ENCODE measurements around the gene WNT9A. TPM values are rescaled to one million over a fixed set of nuclear protein-coding genes. Genes with fewer than 3 reads are reported as not detected.

Gene WNT9A
- total RNA-seq, 6 experiments from 2014 or later = 0.09 to 0.19 (median 0.10) TPM; not detected in 1

DNA sequence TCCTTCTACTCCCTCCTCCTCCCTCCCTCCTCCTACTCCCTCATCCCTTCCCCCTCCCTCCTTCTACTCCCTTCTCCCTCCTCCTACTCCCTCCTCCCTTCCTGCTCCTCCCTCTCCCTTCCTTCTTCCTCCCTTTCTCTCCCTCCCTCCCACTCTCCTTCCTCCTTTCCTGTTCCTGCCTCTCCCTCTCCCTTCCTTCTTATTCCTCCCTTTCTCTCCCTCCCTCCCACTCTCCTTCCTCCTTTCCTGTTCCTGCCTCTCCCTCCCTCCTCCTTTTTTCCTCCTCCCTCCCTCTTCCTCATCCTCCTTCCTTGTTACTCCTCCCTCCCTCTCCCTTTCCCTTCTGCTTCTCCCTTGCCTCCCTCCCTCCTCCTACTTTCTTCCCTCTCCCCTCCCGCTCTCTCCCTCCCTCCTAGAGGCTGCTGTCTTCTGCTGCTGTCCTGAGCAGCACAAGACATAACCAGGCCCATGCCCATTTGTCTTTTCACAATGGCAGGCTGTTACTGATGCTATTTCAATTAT is 41.1 kb downstream of the WNT9A start:
- Histone ChIP-seq H3K36me3 (no peaks in the 10 kb centered on the region), H3K4me1 (no peaks in the 10 kb centered on the region), H3K9me3 (no peaks in the 10 kb centered on the region), H3K4me3 (no peak overlapping the region), H3K27me3 (no peaks in the 10 kb centered on the region), H3K27ac (no peak overlapping the region)
- no peak for DNase-seq
- 75% methylated on average over 1 of the region's 1 CpG for WGBS (ENCODE audit: insufficient coverage, low coverage, low lambda C conversion rate, missing lambda C conversion rate)
- ATAC-seq = no peak
- intact Hi-C loops (cut with DNase I) = no loop called here
- TF ChIP-seq POLR2A (IDR thresholded peaks at IDR 0.05) = no peak
- TF ChIP-seq, protein P1, sequence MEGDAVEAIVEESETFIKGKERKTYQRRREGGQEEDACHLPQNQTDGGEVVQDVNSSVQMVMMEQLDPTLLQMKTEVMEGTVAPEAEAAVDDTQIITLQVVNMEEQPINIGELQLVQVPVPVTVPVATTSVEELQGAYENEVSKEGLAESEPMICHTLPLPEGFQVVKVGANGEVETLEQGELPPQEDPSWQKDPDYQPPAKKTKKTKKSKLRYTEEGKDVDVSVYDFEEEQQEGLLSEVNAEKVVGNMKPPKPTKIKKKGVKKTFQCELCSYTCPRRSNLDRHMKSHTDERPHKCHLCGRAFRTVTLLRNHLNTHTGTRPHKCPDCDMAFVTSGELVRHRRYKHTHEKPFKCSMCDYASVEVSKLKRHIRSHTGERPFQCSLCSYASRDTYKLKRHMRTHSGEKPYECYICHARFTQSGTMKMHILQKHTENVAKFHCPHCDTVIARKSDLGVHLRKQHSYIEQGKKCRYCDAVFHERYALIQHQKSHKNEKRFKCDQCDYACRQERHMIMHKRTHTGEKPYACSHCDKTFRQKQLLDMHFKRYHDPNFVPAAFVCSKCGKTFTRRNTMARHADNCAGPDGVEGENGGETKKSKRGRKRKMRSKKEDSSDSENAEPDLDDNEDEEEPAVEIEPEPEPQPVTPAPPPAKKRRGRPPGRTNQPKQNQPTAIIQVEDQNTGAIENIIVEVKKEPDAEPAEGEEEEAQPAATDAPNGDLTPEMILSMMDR (IDR thresholded peaks at IDR 0.05) = no peak

- DNase-seq = no peak
- no peak overlapping the region for H3K4me3 ChIP-seq
Observed at GRCh38 chr1:227905573-227906487, 41.9 kb downstream of the WNT9A start.

GRCh38 chr1:227904541-227905335 is 43.0 kb downstream of the WNT9A start:
- H3K27ac ChIP-seq = no peak overlapping the region
- H3K4me1 ChIP-seq = no peaks in the 10 kb centered on the region
- H3K36me3 ChIP-seq = no peaks in the 10 kb centered on the region
- DNase-seq (no peak), ATAC-seq (no peak)
- WGBS (ENCODE audit: insufficient coverage, low coverage, low lambda C conversion rate, missing lambda C conversion rate) = no CpG with 5 or more reads among the region's 14 CpGs
- H3K4me3 ChIP-seq = no peak overlapping the region
- intact Hi-C loops (cut with DNase I) = no loop called here
- TF ChIP-seq, protein P1 (IDR thresholded peaks at IDR 0.05) = no peak
- TF ChIP-seq POLR2A (IDR thresholded peaks at IDR 0.05) = no peak
- H3K9me3 ChIP-seq = no peaks in the 10 kb centered on the region
- H3K27me3 ChIP-seq = no peaks in the 10 kb centered on the region

More at GRCh38 chr1:227905573-227906487, 41.9 kb downstream of the WNT9A start:
- 83% methylated on average over 1 of the region's 15 CpGs for WGBS (ENCODE audit: insufficient coverage, low coverage, low lambda C conversion rate, missing lambda C conversion rate)
- no peak for TF ChIP-seq POLR2A (IDR thresholded peaks at IDR 0.05)
- TF ChIP-seq, protein P1 (IDR thresholded peaks at IDR 0.05) = no peak
- intact Hi-C loops (cut with DNase I) = no loop called here
- H3K27ac ChIP-seq = no peak overlapping the region
- H3K36me3 ChIP-seq = no peaks in the 10 kb centered on the region
- H3K9me3 ChIP-seq = no peaks in the 10 kb centered on the region
- H3K4me1 ChIP-seq = no peaks in the 10 kb centered on the region
- ATAC-seq = no peak
- no peaks in the 10 kb centered on the region for H3K27me3 ChIP-seq

DNA sequence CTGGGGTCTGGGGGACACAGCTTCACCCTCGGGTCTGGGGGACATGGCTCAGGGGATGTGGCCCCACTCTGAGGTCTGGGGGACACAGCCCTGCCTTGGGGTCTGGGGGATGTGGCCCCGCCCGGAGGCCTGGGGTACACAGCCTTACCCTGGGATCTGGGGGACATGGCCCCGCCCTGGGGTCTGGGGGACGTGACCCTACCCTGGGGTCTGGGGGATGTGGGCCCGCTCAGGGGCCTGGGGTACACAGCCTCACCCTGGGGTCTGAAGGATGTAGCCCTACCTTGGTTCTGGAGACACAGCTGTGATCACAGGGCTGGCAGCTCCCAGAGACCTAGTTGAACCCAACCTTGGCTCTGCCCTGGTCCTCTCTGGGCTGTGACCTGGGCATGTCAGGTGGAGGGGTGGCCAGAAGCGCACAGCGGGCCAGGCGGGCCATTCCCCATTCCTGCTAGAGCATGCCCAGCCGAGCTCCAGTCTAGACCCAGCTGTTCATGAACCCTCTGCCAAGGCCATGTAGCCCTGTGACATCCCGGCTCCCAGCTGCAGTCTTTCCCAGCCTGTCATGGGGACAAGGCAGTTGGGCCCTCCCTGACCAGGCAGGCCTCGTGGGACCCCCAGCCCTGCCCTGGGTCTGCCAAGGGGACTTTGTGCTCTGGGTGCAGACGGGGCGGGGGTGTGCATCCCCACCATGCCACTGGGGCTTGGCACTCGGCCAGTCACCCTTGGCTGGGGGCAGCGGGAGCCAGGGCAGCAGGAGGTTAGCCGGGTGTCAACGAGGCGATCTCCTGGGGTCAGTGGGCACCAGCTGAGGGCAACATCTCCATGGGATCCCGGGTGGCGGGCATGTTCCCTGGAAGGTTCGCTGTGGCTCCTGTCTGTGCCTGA is 43.9 kb downstream of the WNT9A start:
- no peak for ATAC-seq
- H3K36me3 ChIP-seq = no peaks in the 10 kb centered on the region
- no peaks in the 10 kb centered on the region for H3K27me3 ChIP-seq
- TF ChIP-seq POLR2A (IDR thresholded peaks at IDR 0.05) = no peak
- TF ChIP-seq, protein P1 (IDR thresholded peaks at IDR 0.05) = no peak
- no peak for DNase-seq
- intact Hi-C loops (cut with DNase I) = no loop called here
- 17% methylated on average over 1 of the region's 22 CpGs for WGBS (ENCODE audit: insufficient coverage, low coverage, low lambda C conversion rate, missing lambda C conversion rate)
- no peak overlapping the region for H3K4me3 ChIP-seq
- H3K27ac ChIP-seq = no peak overlapping the region
- H3K9me3 ChIP-seq = no peaks in the 10 kb centered on the region
- H3K4me1 ChIP-seq = no peaks in the 10 kb centered on the region

Measured in right lobe of liver (tissue), 6 donors.